Endodermal cell (in vitro differentiated cells): ENCODE results near the gene FUZ. TPM values are rescaled to one million over a fixed set of nuclear protein-coding genes. Genes with fewer than 3 reads are reported as not detected.

ENCODE experiments used
- DNase-seq: peaks from one replicate; pipeline ENCODE4 v3.0.0-alpha.2; 2017
- H3K27ac ChIP-seq: 2 replicates; pipeline ENCODE4 v1.5.1; 2013; ENCODE audit warnings: mild to moderate bottlenecking, low read depth, low read length, moderate library complexity
- H3K27me3 ChIP-seq: 2 replicates; pipeline ENCODE4 v1.6.1; 2013; ENCODE audit warnings: mild to moderate bottlenecking, low read length, moderate library complexity; ENCODE audit not compliant: insufficient read depth, control insufficient read depth, poor library complexity, severe bottlenecking
- H3K36me3 ChIP-seq: 2 replicates; pipeline ENCODE4 v1.7.0; 2013; ENCODE audit warnings: mild to moderate bottlenecking, low read length, moderate library complexity; ENCODE audit not compliant: control insufficient read depth, insufficient read depth
- H3K4me1 ChIP-seq: one replicate; pipeline ENCODE4 v1.7.0; 2013; ENCODE audit warnings: low read length; ENCODE audit not compliant: control insufficient read depth, insufficient read depth
- H3K4me3 ChIP-seq: 2 replicates; pipeline ENCODE4 v1.5.1; 2013; ENCODE audit warnings: mild to moderate bottlenecking, low read length, moderate library complexity
- H3K9ac ChIP-seq: 2 replicates; pipeline ENCODE4 v1.6.1; 2013; ENCODE audit warnings: mild to moderate bottlenecking, low read length, moderate library complexity; ENCODE audit not compliant: poor library complexity, severe bottlenecking; ENCODE audit errors: extremely low read depth
- H3K9me3 ChIP-seq: 2 replicates; pipeline ENCODE4 v1.6.1; 2013; ENCODE audit warnings: mild to moderate bottlenecking, low read length, moderate library complexity; ENCODE audit not compliant: control insufficient read depth
- H3K27ac Mint-ChIP-seq: 2 replicates; pipeline ENCODE4 v1.8.0; 2020; ENCODE audit warnings: mixed read lengths
- H3K27me3 Mint-ChIP-seq: 2 replicates; pipeline ENCODE4 v1.8.0; 2021; ENCODE audit warnings: mild to moderate bottlenecking, mixed read lengths; ENCODE audit not compliant: insufficient read depth
- H3K36me3 Mint-ChIP-seq: 2 replicates; pipeline ENCODE4 v1.8.0; 2020; ENCODE audit warnings: low read depth, mixed read lengths
- H3K4me1 Mint-ChIP-seq: 2 replicates; pipeline ENCODE4 v1.8.0; 2020; ENCODE audit warnings: mixed read lengths
- H3K4me3 Mint-ChIP-seq: 2 replicates; pipeline ENCODE4 v1.8.0; 2020; ENCODE audit warnings: mild to moderate bottlenecking, moderate library complexity, mixed read lengths
- H3K9me3 Mint-ChIP-seq: 2 replicates; pipeline ENCODE4 v1.8.0; 2020; ENCODE audit warnings: mild to moderate bottlenecking, mixed read lengths
- WGBS, 2 experiments: methylation state at CpG; one replicate each; pipeline versions ENCODE4 v1.1.5 to v1.1.7; 2013; ENCODE audit warnings: missing lambda C conversion rate in 2 of 2, mixed read lengths in 1 of 2; ENCODE audit not compliant: insufficient coverage in 1 of 2, insufficient read length in 1 of 2; 5-methylcytosine and 5-hydroxymethylcytosine counted together
- total RNA-seq, 2 donors: library from RNA; stranded (reverse); fragmentation: NEBNext Ultra II Directional in 1 of 2; extraction: Animal tissue kit (Norgen Biotek cat#: 25700) in 1 of 2; gene quantifications; 2 replicates in 1 of 2; 3 replicates in 1 of 2; pipeline ENCODE4 v1.2.1, GENCODE V29; 2021
- TF ChIP-seq, protein P1 (sequence below): fragments of 200-600 bp; sonication (generic); conservative IDR thresholded peaks from 2 replicates; pipeline ENCODE4 v1.5.0; 2021; ENCODE audit warnings: antibody characterized with exemption, mild to moderate bottlenecking

Gene FUZ
- total RNA-seq, 2 donors from 2014 or later, result 26.1 to 41.2 TPM

DNA sequence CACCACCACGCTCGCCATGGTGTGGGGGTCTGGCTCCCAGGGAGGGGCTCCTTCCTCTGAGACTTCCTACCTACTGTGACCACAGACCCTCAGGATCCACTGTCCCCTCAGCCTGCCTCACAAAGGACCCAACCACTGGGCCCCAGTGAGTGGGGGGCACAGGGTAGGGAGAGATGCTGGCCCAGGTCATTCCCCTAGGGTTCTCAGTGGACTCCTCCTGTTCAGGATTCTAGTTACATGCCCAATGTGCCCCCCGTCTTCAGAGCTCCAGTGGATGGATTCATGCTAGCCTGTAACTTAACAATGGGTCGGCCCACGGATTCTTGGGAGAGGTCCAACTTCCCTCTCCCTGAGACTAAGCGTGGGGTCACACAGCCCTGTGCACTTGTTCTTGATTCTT lies 49.9 kb downstream of the FUZ start, which contains the start of gene TSKS:
TSS of gene TSKS (minus strand) at position 77 of the 400 bp plus-strand sequence. CDS start at position 18, 59 bp downstream.
- H3K36me3 ChIP-seq, result no peaks in the 10 kb centered on the region
- H3K4me3 Mint-ChIP-seq, result no peak within 1 kb of the TSS
- 91 to 95% methylated on average over 4 to 6 of the region's 6 CpGs for WGBS, 2 experiments
- H3K27ac Mint-ChIP-seq, result no peak within 1 kb of the TSS
- DNase-seq, result no peak
- H3K4me1 ChIP-seq, result peaks cover 4% of the 10 kb centered on the region
- H3K27me3 Mint-ChIP-seq, result peaks cover 3% of the 10 kb centered on the region
- peaks cover 19% of the 10 kb centered on the region for H3K4me1 Mint-ChIP-seq
- H3K27me3 ChIP-seq, result no peaks in the 10 kb centered on the region
- no peaks in the 10 kb centered on the region for H3K9me3 ChIP-seq
- H3K9me3 Mint-ChIP-seq, result peaks cover 2% of the 10 kb centered on the region
- no peak within 1 kb of the TSS for H3K9ac ChIP-seq
- TF ChIP-seq, protein P1, sequence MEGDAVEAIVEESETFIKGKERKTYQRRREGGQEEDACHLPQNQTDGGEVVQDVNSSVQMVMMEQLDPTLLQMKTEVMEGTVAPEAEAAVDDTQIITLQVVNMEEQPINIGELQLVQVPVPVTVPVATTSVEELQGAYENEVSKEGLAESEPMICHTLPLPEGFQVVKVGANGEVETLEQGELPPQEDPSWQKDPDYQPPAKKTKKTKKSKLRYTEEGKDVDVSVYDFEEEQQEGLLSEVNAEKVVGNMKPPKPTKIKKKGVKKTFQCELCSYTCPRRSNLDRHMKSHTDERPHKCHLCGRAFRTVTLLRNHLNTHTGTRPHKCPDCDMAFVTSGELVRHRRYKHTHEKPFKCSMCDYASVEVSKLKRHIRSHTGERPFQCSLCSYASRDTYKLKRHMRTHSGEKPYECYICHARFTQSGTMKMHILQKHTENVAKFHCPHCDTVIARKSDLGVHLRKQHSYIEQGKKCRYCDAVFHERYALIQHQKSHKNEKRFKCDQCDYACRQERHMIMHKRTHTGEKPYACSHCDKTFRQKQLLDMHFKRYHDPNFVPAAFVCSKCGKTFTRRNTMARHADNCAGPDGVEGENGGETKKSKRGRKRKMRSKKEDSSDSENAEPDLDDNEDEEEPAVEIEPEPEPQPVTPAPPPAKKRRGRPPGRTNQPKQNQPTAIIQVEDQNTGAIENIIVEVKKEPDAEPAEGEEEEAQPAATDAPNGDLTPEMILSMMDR, result no peak
- no peak within 1 kb of the TSS for H3K27ac ChIP-seq
- H3K4me3 ChIP-seq, result no peak within 1 kb of the TSS
- H3K36me3 Mint-ChIP-seq, result peaks cover under 1% of the 10 kb centered on the region

DNA sequence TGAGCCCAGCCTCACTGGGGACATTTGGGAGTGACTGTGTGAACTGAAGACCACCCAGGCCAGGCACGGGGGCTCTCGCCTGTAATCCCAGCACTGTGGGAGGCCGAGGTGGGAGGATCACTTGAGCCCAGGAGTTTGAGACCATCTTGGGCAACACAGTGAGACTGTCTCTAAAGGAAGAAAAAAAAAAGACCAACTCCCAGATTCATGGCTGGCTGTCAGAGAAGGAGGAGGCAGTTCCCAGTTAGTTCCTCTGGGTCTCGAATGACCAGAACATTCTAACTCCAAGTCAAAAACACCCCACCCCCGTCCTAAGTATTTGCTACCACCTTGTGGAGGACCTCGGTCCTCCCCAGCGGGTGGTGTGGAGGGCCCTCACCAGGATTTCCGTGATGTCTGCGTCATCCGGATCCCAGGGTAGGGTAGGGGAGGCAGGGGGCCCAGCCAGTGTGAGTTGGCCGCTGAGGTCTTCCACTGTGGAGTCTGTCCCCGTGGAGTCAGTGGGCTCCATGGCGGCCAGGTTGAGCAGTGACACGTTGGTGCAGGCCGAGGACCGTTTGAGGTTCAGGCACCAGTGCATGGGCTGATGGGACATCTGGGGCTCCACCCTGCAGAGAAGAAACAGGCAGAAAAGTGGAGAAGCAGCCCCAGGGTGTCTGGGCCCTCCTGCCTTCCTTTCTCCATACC lies 51.3 kb downstream of the FUZ start:
- H3K9me3 Mint-ChIP-seq, result peaks cover 2% of the 10 kb centered on the region
- TF ChIP-seq, protein P1, result peak; percentile 53
- no peaks in the 10 kb centered on the region for H3K9me3 ChIP-seq
- H3K27me3 Mint-ChIP-seq, result peaks cover 6% of the 10 kb centered on the region
- H3K4me1 ChIP-seq, result peaks cover 4% of the 10 kb centered on the region
- H3K4me3 ChIP-seq, result no peak overlapping the region
- peak overlapping the region; percentile 44 for H3K27ac Mint-ChIP-seq
- DNase-seq, result peak; percentile 78
- H3K4me3 Mint-ChIP-seq, result no peak overlapping the region
- H3K36me3 ChIP-seq, result no peaks in the 10 kb centered on the region
- H3K9ac ChIP-seq, result no peak overlapping the region
- 84 to 91% methylated on average over 10 to 16 of the region's 16 CpGs for WGBS, 2 experiments
- no peaks in the 10 kb centered on the region for H3K36me3 Mint-ChIP-seq
- no peaks in the 10 kb centered on the region for H3K27me3 ChIP-seq
- H3K4me1 Mint-ChIP-seq, result peaks cover 9% of the 10 kb centered on the region
- H3K27ac ChIP-seq, result no peak overlapping the region

DNA sequence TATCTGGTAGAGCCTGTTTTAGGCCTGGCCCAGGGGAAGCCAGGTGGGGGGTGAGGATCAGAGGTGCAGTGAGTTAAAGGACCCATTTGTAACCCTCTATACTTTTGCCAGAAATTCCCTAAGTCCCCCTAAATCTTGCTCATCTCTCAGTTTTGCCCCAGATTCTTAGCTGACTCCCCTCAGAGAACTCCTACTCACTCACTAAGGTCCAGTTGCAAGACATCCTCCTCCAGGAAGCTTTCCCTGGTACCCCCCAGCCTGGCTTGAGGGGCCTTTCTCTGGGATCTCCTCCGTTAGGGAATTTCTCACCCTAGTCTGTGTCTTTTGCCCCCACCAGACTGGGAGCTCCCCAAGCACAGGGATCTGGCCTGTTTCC lies 51.9 kb downstream of the FUZ start:
- TF ChIP-seq, protein P1, result no peak
- H3K4me3 Mint-ChIP-seq, result no peak overlapping the region
- Histone ChIP-seq H3K4me1 (peaks cover 4% of the 10 kb centered on the region), H3K27me3 (no peaks in the 10 kb centered on the region), H3K27ac (no peak overlapping the region), H3K4me3 (no peak overlapping the region), H3K9me3 (peaks cover 3% of the 10 kb centered on the region), H3K9ac (no peak overlapping the region), H3K36me3 (no peaks in the 10 kb centered on the region)
- WGBS, 2 experiments, result 75 to 90% methylated on average over 1 of the region's 1 CpG
- H3K9me3 Mint-ChIP-seq, result peaks cover 4% of the 10 kb centered on the region
- H3K36me3 Mint-ChIP-seq, result no peaks in the 10 kb centered on the region
- peaks cover 6% of the 10 kb centered on the region for H3K27me3 Mint-ChIP-seq
- DNase-seq, result no peak
- peak overlapping the region; percentile 44 for H3K27ac Mint-ChIP-seq
- H3K4me1 Mint-ChIP-seq, result peaks cover 9% of the 10 kb centered on the region
